Inferior parietal cortex (tissue), 1 donor: ENCODE results near the gene MAG.
A peak's percentile ranks its signal among the peaks of the same experiment; 100 is the strongest.
"Not testable (repeated sequence)": the region's sequence is repeated elsewhere in the genome, so short reads cannot be mapped to it uniquely, and the experiment has no call there.

Experiments used
- DNase-seq: peaks from one replicate; pipeline ENCODE4 v3.0.0-alpha.2; 2016; ENCODE audit errors: extremely low spot score

The MAG gene

GRCh38 chr19:35281303-35281702 is 10.7 kb upstream of the MAG start:
- no peak for DNase-seq

DNA sequence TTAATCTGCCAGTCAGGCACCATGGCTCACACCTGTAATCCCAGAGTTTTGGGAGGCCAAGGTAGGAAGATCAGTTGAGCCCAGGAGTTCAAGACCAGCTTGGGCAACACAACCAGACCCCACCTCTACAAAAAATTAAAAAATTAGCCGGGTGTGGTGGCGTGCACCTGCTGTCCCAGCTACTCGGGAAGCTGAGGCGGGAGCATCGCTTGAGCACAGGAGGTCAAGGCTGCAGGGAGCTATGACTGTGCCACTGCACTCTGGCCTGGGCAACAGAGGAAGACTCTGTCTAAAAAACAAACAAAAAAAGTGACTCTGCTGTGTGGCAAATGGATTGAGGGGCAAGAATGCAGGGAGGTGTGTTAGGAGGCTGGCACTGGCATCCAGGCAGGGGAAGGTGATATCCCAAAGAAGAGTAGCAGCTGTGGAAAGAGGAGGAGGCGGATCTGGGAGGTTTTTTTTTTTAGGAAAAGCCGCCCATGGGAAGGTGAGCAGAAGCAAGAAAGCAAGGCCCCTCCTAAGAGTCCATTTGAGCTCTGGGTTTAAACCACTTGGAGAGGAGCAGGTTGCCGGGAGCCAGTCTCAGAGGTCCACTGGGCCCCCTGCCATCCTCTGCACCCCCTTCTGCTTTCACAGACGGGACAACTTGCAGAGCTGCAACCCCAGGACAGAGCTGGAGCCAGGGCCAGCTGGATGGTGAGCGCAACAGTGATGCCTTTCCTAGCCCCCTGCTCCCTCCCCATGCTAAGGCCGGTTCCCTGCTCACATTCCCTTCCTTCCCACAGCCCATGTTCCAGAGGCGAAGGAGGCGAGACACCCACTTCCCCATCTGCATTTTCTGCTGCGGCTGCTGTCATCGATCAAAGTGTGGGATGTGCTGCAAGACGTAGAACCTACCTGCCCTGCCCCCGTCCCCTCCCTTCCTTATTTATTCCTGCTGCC is 7.5 kb upstream of the MAG start:
- DNase-seq = no peak

DNA sequence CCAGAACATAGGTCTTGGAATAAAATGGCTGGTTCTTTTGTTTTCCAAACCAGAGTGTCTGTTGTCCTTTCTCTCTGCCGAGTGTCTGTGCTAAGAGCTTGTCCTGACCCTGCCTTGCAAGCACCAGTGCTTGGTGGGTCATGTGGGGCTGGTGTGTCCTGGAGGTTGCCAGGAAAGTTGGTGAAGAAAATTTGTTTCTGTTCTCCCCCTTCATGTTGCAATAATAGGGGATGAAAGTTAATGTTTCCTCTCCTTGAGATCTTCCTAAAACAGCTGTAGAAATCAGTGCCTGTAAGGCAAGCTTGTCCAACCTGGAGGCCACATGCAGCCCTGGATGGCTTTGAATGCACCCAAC is 6.9 kb upstream of the MAG start:
- DNase-seq = no peak

DNA sequence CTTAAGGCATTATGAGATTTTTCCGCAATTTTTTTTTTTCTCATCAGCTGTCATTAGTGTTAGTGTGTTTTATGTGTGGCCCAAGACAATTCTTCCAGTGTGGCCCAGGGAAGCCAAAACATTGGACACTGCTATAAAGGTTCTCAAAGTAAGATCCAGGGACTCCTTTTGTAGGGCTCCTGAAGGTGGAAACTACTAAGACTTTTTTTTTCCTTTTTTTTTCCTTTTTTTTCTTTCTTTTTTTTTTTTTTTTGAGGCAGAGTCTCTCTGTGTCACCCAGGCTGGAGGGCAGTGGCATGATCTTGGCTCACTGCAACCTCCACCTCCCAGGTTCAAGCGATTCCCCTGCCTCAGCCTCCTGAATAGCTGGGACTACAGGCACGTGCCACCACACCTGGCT is 6.5 kb upstream of the MAG start:
- DNase-seq = not testable (repeated sequence)

- DNase-seq = not testable (repeated sequence)
Observed at GRCh38 chr19:35286101-35286500, 5.9 kb upstream of the MAG start.

DNA sequence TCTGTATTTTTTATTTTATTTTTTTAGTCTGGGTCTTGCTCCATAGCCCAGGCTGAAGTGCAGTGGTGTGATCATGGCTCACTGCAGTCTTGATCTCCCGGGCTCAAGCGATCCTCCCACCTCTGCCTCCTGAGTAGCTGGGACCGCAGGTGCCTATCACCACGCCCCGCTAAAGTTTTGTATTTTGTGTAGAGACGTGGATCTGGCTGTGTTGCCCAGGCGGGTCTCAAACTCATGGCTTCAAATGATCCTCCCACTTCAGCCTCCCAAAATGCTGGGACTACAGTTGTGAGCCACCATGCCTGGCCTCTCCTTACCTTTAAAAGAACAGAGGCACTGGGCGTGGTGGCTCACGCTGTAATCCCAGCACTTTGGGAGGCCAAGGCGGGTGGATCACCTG is 4.2 kb upstream of the MAG start:
- no peak for DNase-seq

GRCh38 chr19:35288331-35288730 is 3.6 kb upstream of the MAG start:
- no peak for DNase-seq

DNA sequence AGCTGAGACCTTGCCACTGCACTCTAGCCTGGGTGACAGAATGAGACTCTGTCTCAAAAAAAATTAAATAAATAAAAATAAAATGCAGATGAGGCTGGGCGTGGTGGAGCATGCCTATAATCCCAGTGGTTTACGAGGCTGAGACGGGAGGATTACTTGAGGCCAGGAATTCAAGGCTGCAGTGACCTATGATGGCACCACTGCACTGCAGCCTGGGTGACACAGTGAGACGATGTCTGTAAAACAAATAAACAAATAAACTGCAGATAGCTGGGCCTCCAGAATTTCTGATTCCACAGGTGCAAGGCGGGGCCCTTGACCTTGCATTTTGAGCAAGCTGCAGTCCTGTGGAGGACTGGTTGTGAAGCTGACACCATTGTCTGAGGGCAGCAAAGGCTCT is 3.1 kb upstream of the MAG start:
- DNase-seq = no peak

DNA sequence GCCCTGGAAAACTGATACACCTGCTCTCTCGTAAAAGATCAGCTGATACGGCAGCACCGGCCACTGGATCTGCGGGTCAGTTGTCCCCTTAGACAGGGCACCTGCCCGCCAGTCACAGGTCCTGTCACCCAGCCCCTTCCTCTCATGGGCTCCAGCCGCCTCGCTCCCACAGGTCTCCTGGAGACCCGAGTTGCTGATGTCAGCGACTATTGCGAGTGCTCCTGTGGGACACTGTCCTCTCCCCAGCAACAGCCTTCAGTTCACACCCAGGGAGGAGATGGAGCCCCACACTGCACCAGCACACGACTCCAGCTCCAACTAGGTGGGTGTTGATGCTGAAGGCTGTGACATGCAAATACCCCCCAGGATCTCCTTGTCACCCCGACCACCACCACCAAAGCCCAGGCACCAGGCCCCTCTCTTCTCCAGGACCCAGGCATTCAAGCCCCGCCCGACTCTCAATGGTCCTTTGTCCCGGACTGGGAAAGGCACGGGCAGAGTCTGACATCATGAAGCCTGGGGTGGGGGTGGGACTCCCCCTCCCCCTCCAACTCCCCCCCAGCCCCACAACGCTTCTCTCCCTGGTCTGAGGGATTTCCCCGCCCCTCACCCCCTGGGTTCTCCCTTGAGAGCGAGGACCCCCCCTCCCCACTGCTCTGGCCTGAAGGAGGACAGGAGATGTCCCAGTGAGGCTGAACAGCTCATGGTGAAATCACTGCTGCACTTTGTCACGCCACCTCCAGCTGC is 1.4 kb upstream of the MAG start:
- DNase-seq = peak; percentile 64

GRCh38 chr19:35291259-35291658 is 702 bp upstream of the MAG start:
- no peak for DNase-seq

DNA sequence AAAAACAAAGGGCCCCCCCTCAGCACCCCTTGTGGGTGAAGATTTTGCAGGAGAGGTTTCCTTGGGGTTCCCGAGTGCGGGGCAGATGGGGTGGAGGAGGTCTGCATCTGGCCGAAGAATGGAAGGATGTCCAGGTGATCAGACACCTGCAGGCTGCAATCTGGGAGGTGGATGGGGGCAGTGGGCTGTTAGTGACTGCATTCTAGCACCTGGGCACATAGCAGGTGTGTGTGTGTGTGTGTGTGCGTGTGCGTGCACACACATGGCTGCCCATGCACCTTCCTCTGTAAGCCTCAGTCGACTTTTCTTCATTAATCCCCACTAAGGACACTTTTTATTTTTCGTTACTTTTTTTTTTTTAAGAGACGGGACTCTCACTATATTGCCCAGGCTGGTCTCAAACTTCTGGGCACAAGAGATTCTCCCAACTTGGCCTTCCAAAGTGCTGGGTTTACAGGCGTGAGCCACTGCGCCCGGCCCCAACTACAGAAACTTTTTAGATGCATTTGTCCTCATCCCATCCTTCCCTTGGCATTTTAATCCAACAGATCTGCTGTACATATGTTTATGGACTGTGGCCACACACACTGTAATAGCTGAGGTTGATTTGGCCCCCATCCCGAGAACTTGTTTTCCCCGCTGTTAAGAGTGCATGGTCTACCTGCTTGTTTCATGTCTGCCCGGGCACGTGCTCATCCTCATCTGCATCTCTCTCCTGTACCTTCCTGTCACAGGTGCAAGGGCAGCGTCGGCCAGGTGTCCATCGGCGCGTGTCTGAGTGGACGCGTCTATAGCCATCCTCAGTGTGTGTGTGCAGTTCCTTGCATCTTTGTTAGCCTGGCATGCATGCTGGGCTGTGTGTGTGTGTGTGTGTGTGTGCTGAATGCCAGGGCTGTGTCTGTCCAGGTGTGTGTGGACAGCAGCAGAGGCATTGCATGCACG is 731 bp downstream of the MAG start:
- no peak for DNase-seq

DNA sequence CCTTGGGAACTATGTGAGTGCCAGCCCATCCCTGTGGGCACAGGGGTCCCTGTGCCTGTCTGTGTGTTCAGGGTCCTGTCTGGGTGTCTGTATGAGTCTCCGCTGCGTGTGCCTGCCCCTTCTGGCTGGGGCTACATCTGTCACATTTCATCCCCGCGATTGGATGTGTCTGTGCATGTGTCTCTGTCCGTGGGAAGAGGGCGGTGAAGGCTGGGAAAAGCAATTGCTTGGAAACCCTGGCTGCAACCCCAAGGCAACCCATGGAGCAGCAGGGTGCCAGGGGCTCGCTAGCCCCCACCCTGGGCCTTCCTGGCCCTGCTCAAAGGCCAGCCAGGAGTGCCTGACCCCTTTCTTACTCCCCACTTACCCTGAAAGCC is 1.4 kb downstream of the MAG start:
- DNase-seq = no peak

- DNase-seq = no peak
Observed at GRCh38 chr19:35293808-35294207, 1.8 kb downstream of the MAG start.

- DNase-seq = no peak
Observed at GRCh38 chr19:35294328-35294727, 2.4 kb downstream of the MAG start.

DNA sequence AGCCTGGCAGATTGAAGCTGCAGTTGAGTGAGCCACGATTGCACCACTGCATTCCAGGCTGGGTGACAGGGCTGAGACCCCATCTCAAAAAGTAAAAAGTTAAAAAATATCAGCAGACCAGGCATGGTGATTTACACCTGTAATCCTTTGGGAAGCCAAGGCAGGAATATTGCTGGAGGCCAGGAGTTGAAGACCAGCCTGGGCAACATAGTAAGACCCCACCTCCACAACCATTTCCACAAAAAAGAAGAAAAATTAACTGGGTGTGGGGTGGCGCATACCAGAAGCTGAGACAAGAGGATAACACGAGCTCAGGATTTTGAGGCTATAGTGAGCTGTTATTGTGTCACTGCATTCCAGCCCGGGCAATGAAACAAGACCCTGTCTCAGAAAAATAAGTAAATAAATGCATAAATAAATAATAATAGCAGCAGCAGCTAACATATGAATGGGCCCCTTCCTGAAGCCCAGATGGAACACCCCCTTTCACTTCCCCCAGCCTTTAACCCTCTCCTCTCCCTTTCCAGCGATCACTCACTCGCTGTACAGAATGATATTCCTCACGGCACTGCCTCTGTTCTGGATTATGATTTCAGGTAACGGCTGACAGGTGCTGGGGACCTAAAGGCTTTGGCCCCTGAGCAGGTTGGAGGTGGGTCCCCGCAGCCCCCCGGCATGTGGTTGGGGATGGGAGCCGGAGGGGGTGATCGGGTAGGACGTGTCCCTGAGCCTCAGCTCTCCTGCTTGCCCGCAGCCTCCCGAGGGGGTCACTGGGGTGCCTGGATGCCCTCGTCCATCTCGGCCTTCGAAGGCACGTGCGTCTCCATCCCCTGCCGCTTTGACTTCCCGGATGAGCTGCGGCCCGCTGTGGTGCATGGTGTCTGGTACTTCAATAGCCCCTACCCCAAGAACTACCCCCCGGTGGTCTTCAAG is 3.2 kb downstream of the MAG start:
- DNase-seq = no peak

GRCh38 chr19:35295792-35296462 is 4.0 kb downstream of the MAG start:
- no peak for DNase-seq

DNA sequence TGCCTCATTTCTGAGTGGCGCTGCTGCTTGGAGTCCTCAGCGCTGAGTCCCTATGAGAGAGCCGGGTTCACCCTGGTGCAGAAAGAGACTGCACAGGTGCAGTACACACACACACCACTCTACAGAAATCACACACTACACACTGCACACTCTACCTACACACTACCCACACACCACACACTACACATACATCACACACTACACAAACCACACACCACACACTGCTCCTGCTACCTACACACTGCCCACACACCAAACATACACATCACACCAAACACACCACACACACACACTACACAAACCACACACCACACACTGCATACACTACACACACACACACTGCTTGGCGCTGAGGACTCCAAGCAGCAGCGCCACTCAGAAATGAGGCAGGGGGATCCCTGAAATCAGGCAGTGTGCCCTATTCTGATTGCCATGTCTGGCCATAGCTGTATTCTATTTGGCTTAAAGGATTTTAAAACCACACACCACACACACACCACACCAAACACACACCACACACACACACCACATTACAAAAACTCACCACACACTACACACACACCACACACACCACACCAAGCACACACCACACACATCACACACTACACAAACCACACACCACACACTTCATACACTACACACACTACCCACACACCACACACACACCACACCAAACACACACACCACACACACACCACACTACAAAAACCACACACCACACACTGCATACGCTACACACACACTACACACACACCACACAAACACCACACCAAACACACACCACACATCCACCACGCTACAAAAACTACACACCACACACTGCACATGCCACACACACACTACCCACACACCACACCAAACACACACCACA is 4.9 kb downstream of the MAG start:
- DNase-seq = no peak

- no peak for DNase-seq
Observed at GRCh38 chr19:35297515-35297848, 5.5 kb downstream of the MAG start.

- DNase-seq = no peak
Observed at GRCh38 chr19:35297922-35298321, 6.0 kb downstream of the MAG start.

DNA sequence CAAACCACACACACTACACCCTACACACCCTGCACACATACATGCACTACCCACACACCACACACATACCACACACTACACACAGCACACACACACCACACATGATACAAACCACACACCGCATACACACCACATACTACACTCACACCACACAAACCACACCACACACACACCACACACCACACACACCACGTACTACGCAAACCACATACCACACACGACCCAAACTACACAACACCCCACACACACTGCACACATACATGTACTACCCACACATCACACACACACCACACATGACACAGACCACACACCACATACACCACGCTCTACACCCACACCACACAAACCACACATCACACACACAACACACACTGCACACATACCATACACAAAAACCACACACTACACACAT is 6.6 kb downstream of the MAG start:
- DNase-seq = no peak
